Measurements from ENCODE around the gene OR2F2.

DNA sequence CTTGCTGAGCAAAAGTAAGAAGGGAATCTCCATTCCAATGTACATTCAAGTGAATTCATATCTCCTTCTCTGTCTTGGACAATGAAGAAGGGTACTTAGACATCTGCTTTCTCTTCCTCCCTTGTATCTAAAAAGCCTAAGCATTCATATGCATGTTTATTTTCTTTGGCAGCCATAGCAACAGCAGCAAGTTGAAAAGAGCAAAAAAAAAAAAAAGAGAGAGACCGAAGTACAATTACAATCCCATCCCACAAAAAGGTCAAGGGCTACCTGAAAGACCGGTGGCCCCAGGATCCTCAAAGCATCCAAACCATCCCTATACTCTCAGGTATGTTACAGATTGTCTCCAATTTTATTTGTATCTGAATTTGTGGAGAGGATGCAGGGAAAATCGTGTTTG is 23.7 kb downstream of the OR2F2 start:
- TF ChIP-seq, protein P1, sequence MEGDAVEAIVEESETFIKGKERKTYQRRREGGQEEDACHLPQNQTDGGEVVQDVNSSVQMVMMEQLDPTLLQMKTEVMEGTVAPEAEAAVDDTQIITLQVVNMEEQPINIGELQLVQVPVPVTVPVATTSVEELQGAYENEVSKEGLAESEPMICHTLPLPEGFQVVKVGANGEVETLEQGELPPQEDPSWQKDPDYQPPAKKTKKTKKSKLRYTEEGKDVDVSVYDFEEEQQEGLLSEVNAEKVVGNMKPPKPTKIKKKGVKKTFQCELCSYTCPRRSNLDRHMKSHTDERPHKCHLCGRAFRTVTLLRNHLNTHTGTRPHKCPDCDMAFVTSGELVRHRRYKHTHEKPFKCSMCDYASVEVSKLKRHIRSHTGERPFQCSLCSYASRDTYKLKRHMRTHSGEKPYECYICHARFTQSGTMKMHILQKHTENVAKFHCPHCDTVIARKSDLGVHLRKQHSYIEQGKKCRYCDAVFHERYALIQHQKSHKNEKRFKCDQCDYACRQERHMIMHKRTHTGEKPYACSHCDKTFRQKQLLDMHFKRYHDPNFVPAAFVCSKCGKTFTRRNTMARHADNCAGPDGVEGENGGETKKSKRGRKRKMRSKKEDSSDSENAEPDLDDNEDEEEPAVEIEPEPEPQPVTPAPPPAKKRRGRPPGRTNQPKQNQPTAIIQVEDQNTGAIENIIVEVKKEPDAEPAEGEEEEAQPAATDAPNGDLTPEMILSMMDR (conservative IDR thresholded peaks at IDR 0.05; ENCODE audit: low read length): no peak
- TF ChIP-seq EZH2phosphoT487 (IDR thresholded peaks at IDR 0.05; ENCODE audit: borderline replicate concordance, low read depth, low read length): no peak

Data from OCI-LY7 (cell line).